Esophagus squamous epithelium (tissue), 5 donors: ENCODE measurements around the gene MNAT1. TPM values are rescaled to one million over a fixed set of nuclear protein-coding genes. Genes with fewer than 3 reads are reported as not detected.

Source experiments
- DNase-seq: peaks from one replicate; lab custom pipeline; 2025; lab: John Stamatoyannopoulos, UW
- H3K27ac ChIP-seq, 4 donors: fragments of 200-600 bp; sonication (generic); one replicate each; pipeline ENCODE4 v1.5.1; 2016 to 2019; ENCODE audit warnings: mild to moderate bottlenecking in 1 of 4
- H3K27me3 ChIP-seq, 4 donors: fragments of 200-600 bp; sonication (generic); 1 replicate in 3 of 4; 2 replicates in 1 of 4; pipeline versions ENCODE4 v1.5.1 to v1.6.0; 2017 to 2021; ENCODE audit warnings: antibody characterized with exemption in 1 of 4
- H3K36me3 ChIP-seq, 3 donors: fragments of 200-600 bp; sonication (generic); one replicate each; pipeline ENCODE4 v1.5.1; 2016 to 2019
- H3K4me1 ChIP-seq, 3 donors: fragments of 200-600 bp; sonication (generic); one replicate each; pipeline ENCODE4 v1.5.1; 2017 to 2019
- H3K4me3 ChIP-seq, 4 donors: fragments of 200-600 bp; sonication (generic); 1 replicate in 3 of 4; 2 replicates in 1 of 4; pipeline ENCODE4 v1.5.1; 2016 to 2019; ENCODE audit warnings: mild to moderate bottlenecking in 2 of 4, moderate library complexity in 1 of 4
- H3K9me3 ChIP-seq, 3 donors: fragments of 200-600 bp; sonication (generic); one replicate each; pipeline ENCODE4 v1.5.1; 2016 to 2019
- POLR2A ChIP-seq, 4 donors: fragments of 450-650 bp; IDR thresholded peaks; one replicate each; pipeline ENCODE4 v1.6.1; 2017; ENCODE audit warnings: antibody characterized with exemption in 4 of 4, mild to moderate bottlenecking in 4 of 4, moderate library complexity in 3 of 4
- whole genome bisulfite sequencing, 2 donors: methylation state at CpG; one replicate each; pipeline ENCODE4 v1.1.5; 2018; 5-methylcytosine and 5-hydroxymethylcytosine counted together
- intact Hi-C: fragments of 100-400 bp; cut with DNase I; formaldehyde crosslinking; loops from one replicate; pipeline ENCODE4 v1.15.0; 2022
- total RNA-seq, 4 donors: library from RNA; depleted of rRNA; stranded (reverse); fragments of >200 nt; gene quantifications; one replicate each; pipeline ENCODE4 v1.1.0, GENCODE V29; 2016
- TF ChIP-seq, protein P1 (sequence below), 6 experiments: fragments of 450-650 bp in 4 of 6; fragments of 200-600 bp in 2 of 6; sonication (generic) in 2 of 6; IDR thresholded peaks; one replicate each; pipeline ENCODE4 v1.5.1; 2016 to 2019; ENCODE audit warnings: antibody characterized with exemption in 6 of 6, mild to moderate bottlenecking in 4 of 6, moderate library complexity in 4 of 6
- donor health status: DM: yes; HTN: yes; CAD: no.

Gene MNAT1
- total RNA-seq, 4 donors from 2014 or later: 16.7 to 39.1 (median 24.4) TPM

DNA sequence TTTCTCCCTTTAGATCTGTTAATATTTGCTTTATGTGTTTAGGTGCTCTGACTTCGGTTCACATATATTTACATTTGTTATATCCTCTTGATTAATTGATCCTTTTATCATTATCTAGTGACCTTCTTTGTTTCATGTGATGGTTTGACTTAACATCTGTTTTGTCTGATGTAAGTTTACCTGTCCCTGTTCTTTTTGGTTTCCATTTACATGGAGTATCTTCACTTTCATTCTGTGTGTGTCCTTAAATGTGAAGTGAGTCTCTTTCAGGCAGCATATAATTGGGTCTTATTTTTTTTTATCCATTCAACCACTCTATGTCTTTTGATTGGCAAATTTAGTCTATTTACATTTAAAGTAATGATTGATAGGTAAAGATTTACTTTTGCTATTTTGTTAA, 222.1 kb downstream of the MNAT1 start:
- H3K9me3 ChIP-seq: peaks cover 0 to 35% (median 34%) of the 10 kb centered on the region in 3 donors
- 85 to 89% methylated on average over 1 of the region's 1 CpG for WGBS, 2 donors

DNA sequence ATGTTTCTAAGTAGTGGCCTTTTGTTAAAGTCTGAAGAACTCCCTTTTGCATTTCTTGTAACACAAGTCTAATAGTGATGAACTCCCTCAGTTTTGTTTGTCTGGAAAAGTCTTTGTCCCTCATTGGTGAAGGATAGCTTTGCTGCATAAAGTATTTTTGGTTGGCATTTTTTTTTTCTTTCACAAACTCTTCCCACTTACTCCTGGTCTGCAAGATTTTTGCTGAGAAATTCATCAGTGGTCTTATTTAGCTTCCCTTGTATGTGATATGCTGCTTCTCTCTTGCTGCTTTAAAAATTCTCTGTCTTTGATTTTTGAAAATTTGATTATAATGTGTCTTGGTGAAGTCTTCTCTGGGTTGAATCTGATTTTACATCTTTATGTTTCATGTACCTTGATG, 223.6 kb downstream of the MNAT1 start:
- intact Hi-C loops: no loop called here
- TF ChIP-seq, protein P1, sequence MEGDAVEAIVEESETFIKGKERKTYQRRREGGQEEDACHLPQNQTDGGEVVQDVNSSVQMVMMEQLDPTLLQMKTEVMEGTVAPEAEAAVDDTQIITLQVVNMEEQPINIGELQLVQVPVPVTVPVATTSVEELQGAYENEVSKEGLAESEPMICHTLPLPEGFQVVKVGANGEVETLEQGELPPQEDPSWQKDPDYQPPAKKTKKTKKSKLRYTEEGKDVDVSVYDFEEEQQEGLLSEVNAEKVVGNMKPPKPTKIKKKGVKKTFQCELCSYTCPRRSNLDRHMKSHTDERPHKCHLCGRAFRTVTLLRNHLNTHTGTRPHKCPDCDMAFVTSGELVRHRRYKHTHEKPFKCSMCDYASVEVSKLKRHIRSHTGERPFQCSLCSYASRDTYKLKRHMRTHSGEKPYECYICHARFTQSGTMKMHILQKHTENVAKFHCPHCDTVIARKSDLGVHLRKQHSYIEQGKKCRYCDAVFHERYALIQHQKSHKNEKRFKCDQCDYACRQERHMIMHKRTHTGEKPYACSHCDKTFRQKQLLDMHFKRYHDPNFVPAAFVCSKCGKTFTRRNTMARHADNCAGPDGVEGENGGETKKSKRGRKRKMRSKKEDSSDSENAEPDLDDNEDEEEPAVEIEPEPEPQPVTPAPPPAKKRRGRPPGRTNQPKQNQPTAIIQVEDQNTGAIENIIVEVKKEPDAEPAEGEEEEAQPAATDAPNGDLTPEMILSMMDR (IDR thresholded peaks at IDR 0.05): no peak
- TF ChIP-seq POLR2A (IDR thresholded peaks at IDR 0.05): no peak
- Histone ChIP-seq H3K4me1 (no peaks in the 10 kb centered on the region), H3K36me3 (no peaks in the 10 kb centered on the region), H3K9me3 (peaks cover 0 to 35% (median 34%) of the 10 kb centered on the region in 3 donors), H3K4me3 (no peak overlapping the region), H3K27ac (no peak overlapping the region), H3K27me3 (no peaks in the 10 kb centered on the region)
- no peak for DNase-seq

More for the DNA sequence above, 222.1 kb downstream of the MNAT1 start:
- intact Hi-C loops: no loop called here
- Histone ChIP-seq H3K27ac (no peak overlapping the region), H3K4me1 (no peaks in the 10 kb centered on the region), H3K27me3 (no peaks in the 10 kb centered on the region), H3K36me3 (no peaks in the 10 kb centered on the region), H3K4me3 (no peak overlapping the region)
- TF ChIP-seq, protein P1 (IDR thresholded peaks at IDR 0.05): no peak
- no peak for TF ChIP-seq POLR2A (IDR thresholded peaks at IDR 0.05)
- DNase-seq: no peak

DNA sequence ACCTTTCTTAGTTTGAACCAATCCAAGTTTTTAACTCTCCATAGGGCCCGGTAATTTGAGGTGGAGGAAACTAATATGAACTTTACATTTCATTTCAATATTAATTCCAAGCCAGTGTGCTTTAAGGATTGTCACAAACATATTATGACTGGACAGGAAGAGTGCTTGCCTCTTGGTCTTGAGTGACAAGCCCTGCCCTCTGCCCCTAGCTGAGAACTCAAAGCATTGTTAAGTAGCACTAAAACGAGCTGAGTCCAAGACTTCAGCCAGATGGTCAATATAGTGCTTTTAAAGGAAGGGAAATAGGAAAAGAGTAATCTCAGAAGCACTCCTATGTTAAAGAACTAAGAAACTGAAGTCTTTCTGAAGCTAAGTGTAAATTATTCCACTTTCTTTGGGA, 229.2 kb downstream of the MNAT1 start:
- Histone ChIP-seq H3K27ac (no peak overlapping the region), H3K36me3 (no peaks in the 10 kb centered on the region), H3K4me3 (no peak overlapping the region), H3K27me3 (no peaks in the 10 kb centered on the region), H3K9me3 (peaks cover 0 to 7% (median 5%) of the 10 kb centered on the region in 3 donors), H3K4me1 (no peaks in the 10 kb centered on the region)
- WGBS, 2 donors: 70 to 72% methylated on average over 2 of the region's 2 CpGs
- TF ChIP-seq POLR2A (IDR thresholded peaks at IDR 0.05): no peak
- TF ChIP-seq, protein P1 (IDR thresholded peaks at IDR 0.05): no peak
- intact Hi-C loops: no loop called here
- no peak for DNase-seq

DNA sequence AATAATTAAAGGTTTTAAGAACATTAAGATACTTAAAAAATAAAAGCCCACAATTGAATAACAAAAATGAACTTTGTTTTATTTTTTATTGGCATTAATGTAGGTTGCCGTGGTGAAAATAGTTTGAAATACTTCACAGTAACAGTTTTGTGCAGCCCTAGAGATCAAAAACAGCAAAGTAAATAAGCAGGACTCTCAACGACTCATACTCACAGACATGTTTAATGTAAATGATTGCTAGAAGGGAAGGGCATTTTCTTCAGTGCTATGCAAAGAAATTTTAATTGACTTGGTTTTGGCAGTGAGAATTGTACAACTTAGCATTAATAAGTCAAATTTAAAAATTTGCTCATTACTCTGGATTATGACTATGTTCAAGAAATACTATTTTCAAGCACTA, 230.3 kb downstream of the MNAT1 start:
- Histone ChIP-seq H3K27ac (no peak overlapping the region), H3K36me3 (no peaks in the 10 kb centered on the region), H3K4me1 (no peaks in the 10 kb centered on the region), H3K27me3 (no peaks in the 10 kb centered on the region), H3K9me3 (no peaks in the 10 kb centered on the region), H3K4me3 (no peak overlapping the region)
- WGBS, 2 donors: 48 to 57% methylated on average over 2 of the region's 2 CpGs
- TF ChIP-seq POLR2A (IDR thresholded peaks at IDR 0.05): no peak
- TF ChIP-seq, protein P1 (IDR thresholded peaks at IDR 0.05): no peak
- intact Hi-C loops: no loop called here
- no peak for DNase-seq

DNA sequence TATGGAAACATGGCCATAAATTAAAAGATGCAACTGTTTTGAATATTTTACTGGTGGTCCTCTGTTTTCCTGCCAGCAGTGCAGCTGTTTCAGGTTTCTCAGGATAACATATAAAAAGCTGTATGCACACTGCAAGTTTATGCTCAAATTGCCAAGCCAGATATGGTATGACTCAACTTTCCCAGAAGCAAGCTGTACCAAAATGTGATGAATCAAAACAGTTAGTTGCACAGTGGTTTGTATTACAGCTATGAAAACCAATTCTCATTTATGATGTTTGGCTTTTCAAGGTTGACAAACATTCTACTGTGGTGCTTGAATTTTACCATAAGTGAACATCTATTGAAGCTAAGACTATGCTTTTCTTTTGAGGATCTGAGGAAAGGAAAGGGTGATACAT, 230.8 kb downstream of the MNAT1 start:
- Histone ChIP-seq H3K27me3 (no peaks in the 10 kb centered on the region), H3K27ac (no peak overlapping the region), H3K9me3 (no peaks in the 10 kb centered on the region), H3K36me3 (no peaks in the 10 kb centered on the region), H3K4me3 (no peak overlapping the region), H3K4me1 (no peaks in the 10 kb centered on the region)
- intact Hi-C loops: no loop called here
- TF ChIP-seq POLR2A (IDR thresholded peaks at IDR 0.05): no peak
- TF ChIP-seq, protein P1 (IDR thresholded peaks at IDR 0.05): no peak
- DNase-seq: no peak
